ENCODE data around the gene FAM236B. TPM values are rescaled to one million over a fixed set of nuclear protein-coding genes. Genes with fewer than 3 reads are reported as not detected.
"Not testable (repeated sequence)": the region's sequence is repeated elsewhere in the genome, so short reads cannot be mapped to it uniquely, and the experiment has no call there.

FAM236B gene
- polyA plus RNA-seq, 2 donors, result not detected

- not testable (repeated sequence) for H3K9me3 ChIP-seq (ENCODE audit: control insufficient read depth in 2 of 2, insufficient read depth in 1 of 2, low read depth in 1 of 2, low read length in 1 of 2); H3K27ac ChIP-seq (ENCODE audit: low read depth in 2 of 2, low read length in 1 of 2); H3K4me3 ChIP-seq (ENCODE audit: low read depth in 1 of 2, low read length in 2 of 2); H3K27me3 ChIP-seq (ENCODE audit: control insufficient read depth in 1 of 2, insufficient read depth in 2 of 2, low read length in 2 of 2); H3K36me3 ChIP-seq (ENCODE audit: control insufficient read depth in 2 of 2, insufficient read depth in 2 of 2, low read length in 1 of 2); H3K4me1 ChIP-seq (ENCODE audit: control insufficient read depth in 2 of 2, insufficient read depth in 2 of 2, low read length in 1 of 2)
- WGBS, 2 donors, result no CpG with 5 or more reads among the region's 9 CpGs
These were observed 22.0 kb downstream of the FAM236B start for GRCh38 chrX:72760454-72760853.

DNA sequence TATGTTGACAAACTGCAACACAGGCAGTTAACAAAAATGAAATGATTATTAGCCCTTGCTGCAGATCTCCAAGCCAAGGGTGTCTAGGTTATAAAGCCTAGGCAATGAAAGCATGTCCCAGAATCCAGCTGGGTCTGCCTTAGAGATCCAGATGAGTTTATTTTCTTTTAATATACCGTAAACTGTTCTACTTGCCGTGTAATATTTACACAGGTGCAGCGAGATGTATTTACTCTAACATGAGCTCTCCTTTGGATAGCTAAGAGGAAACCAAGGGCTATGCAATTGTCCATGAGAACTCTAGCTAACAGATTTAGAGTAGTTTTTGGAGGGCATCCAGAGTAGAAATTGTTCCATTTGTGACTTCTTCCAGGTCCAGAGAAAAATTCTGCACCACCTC lies 33.9 kb downstream of the FAM236B start:
- not testable (repeated sequence) for H3K27me3 ChIP-seq (ENCODE audit: control insufficient read depth in 1 of 2, insufficient read depth in 2 of 2, low read length in 2 of 2); H3K27ac ChIP-seq (ENCODE audit: low read depth in 2 of 2, low read length in 1 of 2); H3K4me3 ChIP-seq (ENCODE audit: low read depth in 1 of 2, low read length in 2 of 2); H3K36me3 ChIP-seq (ENCODE audit: control insufficient read depth in 2 of 2, insufficient read depth in 2 of 2, low read length in 1 of 2); H3K4me1 ChIP-seq (ENCODE audit: control insufficient read depth in 2 of 2, insufficient read depth in 2 of 2, low read length in 1 of 2); H3K9me3 ChIP-seq (ENCODE audit: control insufficient read depth in 2 of 2, insufficient read depth in 1 of 2, low read depth in 1 of 2, low read length in 1 of 2)
- WGBS, 2 donors, result no CpG with 5 or more reads among the region's 3 CpGs

DNA sequence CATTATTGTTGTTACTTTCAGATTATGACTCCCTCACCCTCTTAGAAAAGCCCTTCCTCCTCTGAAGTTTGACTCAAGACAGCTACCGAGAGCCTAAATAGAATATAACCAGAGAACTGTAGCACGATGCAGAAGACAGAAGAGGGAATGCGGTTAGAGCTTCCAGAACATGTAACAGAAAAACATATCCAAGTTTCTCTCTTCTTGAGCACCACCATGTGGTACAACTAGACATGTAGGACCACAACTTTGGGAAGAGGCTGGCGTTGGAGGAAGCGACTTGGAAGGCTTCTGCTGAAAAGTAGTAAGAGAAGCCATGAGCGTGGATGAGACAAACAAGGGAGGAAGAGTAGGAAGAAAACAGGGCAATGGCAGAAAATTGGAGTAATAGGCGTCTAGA lies 36.9 kb downstream of the FAM236B start:
- not testable (repeated sequence) for H3K36me3 ChIP-seq (ENCODE audit: control insufficient read depth in 2 of 2, insufficient read depth in 2 of 2, low read length in 1 of 2); H3K27ac ChIP-seq (ENCODE audit: low read depth in 2 of 2, low read length in 1 of 2); H3K9me3 ChIP-seq (ENCODE audit: control insufficient read depth in 2 of 2, insufficient read depth in 1 of 2, low read depth in 1 of 2, low read length in 1 of 2); H3K4me3 ChIP-seq (ENCODE audit: low read depth in 1 of 2, low read length in 2 of 2); H3K27me3 ChIP-seq (ENCODE audit: control insufficient read depth in 1 of 2, insufficient read depth in 2 of 2, low read length in 2 of 2); H3K4me1 ChIP-seq (ENCODE audit: control insufficient read depth in 2 of 2, insufficient read depth in 2 of 2, low read length in 1 of 2)
- WGBS, 2 donors, result no CpG with 5 or more reads among the region's 7 CpGs

- 77 to 81% methylated on average over 1 of the region's 1 CpG for WGBS, 2 donors
- Histone ChIP-seq H3K36me3 (ENCODE audit: control insufficient read depth in 2 of 2, insufficient read depth in 2 of 2, low read length in 1 of 2) (no peaks in the 10 kb centered on the region), H3K9me3 (ENCODE audit: control insufficient read depth in 2 of 2, insufficient read depth in 1 of 2, low read depth in 1 of 2, low read length in 1 of 2) (no peaks in the 10 kb centered on the region), H3K27me3 (ENCODE audit: control insufficient read depth in 1 of 2, insufficient read depth in 2 of 2, low read length in 2 of 2) (peaks cover 0 to 2% of the 10 kb centered on the region in 2 donors), H3K27ac (ENCODE audit: low read depth in 2 of 2, low read length in 1 of 2) (no peak overlapping the region), H3K4me3 (ENCODE audit: low read depth in 1 of 2, low read length in 2 of 2) (no peak overlapping the region), H3K4me1 (ENCODE audit: control insufficient read depth in 2 of 2, insufficient read depth in 2 of 2, low read length in 1 of 2) (no peaks in the 10 kb centered on the region)
These were observed 46.9 kb downstream of the FAM236B start for GRCh38 chrX:72735561-72735960.

- H3K4me1 ChIP-seq (ENCODE audit: control insufficient read depth in 2 of 2, insufficient read depth in 2 of 2, low read length in 1 of 2); H3K36me3 ChIP-seq (ENCODE audit: control insufficient read depth in 2 of 2, insufficient read depth in 2 of 2, low read length in 1 of 2); H3K27me3 ChIP-seq (ENCODE audit: control insufficient read depth in 1 of 2, insufficient read depth in 2 of 2, low read length in 2 of 2); H3K4me3 ChIP-seq (ENCODE audit: low read depth in 1 of 2, low read length in 2 of 2); H3K27ac ChIP-seq (ENCODE audit: low read depth in 2 of 2, low read length in 1 of 2); H3K9me3 ChIP-seq (ENCODE audit: control insufficient read depth in 2 of 2, insufficient read depth in 1 of 2, low read depth in 1 of 2, low read length in 1 of 2): not testable (repeated sequence)
- 49 to 59% methylated on average over 8 of the region's 8 CpGs for WGBS, 2 donors
These were observed 48.8 kb downstream of the FAM236B start for GRCh38 chrX:72733636-72734035.

Other genes starting within 250 kb of the FAM236B start
- gene HDAC8, start 209.8 kb downstream of the FAM236B start, polyA plus RNA-seq, result 10 to 100 TPM; 13.9 to 31.1 TPM
- 1 to 10 TPM; 2.8 to 3.3 TPM for gene PHKA1, start 68.4 kb downstream of the FAM236B start, polyA plus RNA-seq
- gene DMRTC1B, start 5.8 kb downstream of the FAM236B start, polyA plus RNA-seq, result under 1 TPM in 1 of 2 donors, not detected in 1; 0.11 TPM
- gene FAM236D, start 25.6 kb upstream of the FAM236B start, polyA plus RNA-seq, result not detected
- not detected for gene FAM236C, start 130.0 kb upstream of the FAM236B start, polyA plus RNA-seq
- gene FAM236A, start 155.5 kb upstream of the FAM236B start, polyA plus RNA-seq, result not detected
- gene DMRTC1, start 161.2 kb upstream of the FAM236B start, polyA plus RNA-seq, result not detected
- gene PABPC1L2B, start 220.3 kb upstream of the FAM236B start, polyA plus RNA-seq, result not detected

All from esophagus (tissue), 2 donors.